ENCODE data around the gene TPST1. TPM values are rescaled to one million over a fixed set of nuclear protein-coding genes. Genes with fewer than 3 reads are reported as not detected.

TPST1 gene
- total RNA-seq, 1 donor from 2014 or later, result 26.8 TPM

- no peak overlapping the region for H3K27ac Mint-ChIP-seq (ENCODE audit: unreplicated experiment)
- peak overlapping the region; percentile 89 for H3K4me3 Mint-ChIP-seq (ENCODE audit: unreplicated experiment)
- no peak for TF ChIP-seq CTCF (IDR thresholded peaks at IDR 0.05)
- peaks cover 34% of the 10 kb centered on the region for H3K4me1 Mint-ChIP-seq (ENCODE audit: unreplicated experiment)
- peaks cover 2% of the 10 kb centered on the region for H3K27me3 Mint-ChIP-seq (ENCODE audit: unreplicated experiment)
- peaks cover 11% of the 10 kb centered on the region for H3K36me3 Mint-ChIP-seq (ENCODE audit: unreplicated experiment)
- H3K9me3 Mint-ChIP-seq (ENCODE audit: unreplicated experiment), result no peaks in the 10 kb centered on the region
- no peak for DNase-seq (ENCODE audit: extremely low spot score, unreplicated experiment)
These were observed 2.4 kb downstream of the TPST1 start for GRCh38 chr7:66207540-66207939.

GRCh38 chr7:66211429-66211828 lies 6.3 kb downstream of the TPST1 start:
- Mint-ChIP-seq H3K4me3 (ENCODE audit: unreplicated experiment) (no peak overlapping the region), H3K27me3 (ENCODE audit: unreplicated experiment) (no peaks in the 10 kb centered on the region), H3K36me3 (ENCODE audit: unreplicated experiment) (peaks cover 13% of the 10 kb centered on the region), H3K9me3 (ENCODE audit: unreplicated experiment) (no peaks in the 10 kb centered on the region), H3K4me1 (ENCODE audit: unreplicated experiment) (peaks cover 33% of the 10 kb centered on the region), H3K27ac (ENCODE audit: unreplicated experiment) (no peak overlapping the region)
- DNase-seq (ENCODE audit: extremely low spot score, unreplicated experiment), result no peak
- no peak for TF ChIP-seq CTCF (IDR thresholded peaks at IDR 0.05)

- no peaks in the 10 kb centered on the region for H3K9me3 Mint-ChIP-seq (ENCODE audit: unreplicated experiment)
- no peaks in the 10 kb centered on the region for H3K27me3 Mint-ChIP-seq (ENCODE audit: unreplicated experiment)
- DNase-seq (ENCODE audit: extremely low spot score, unreplicated experiment), result no peak
- no peak overlapping the region for H3K4me3 Mint-ChIP-seq (ENCODE audit: unreplicated experiment)
- H3K36me3 Mint-ChIP-seq (ENCODE audit: unreplicated experiment), result peaks cover 13% of the 10 kb centered on the region
- H3K27ac Mint-ChIP-seq (ENCODE audit: unreplicated experiment), result no peak overlapping the region
- H3K4me1 Mint-ChIP-seq (ENCODE audit: unreplicated experiment), result peaks cover 15% of the 10 kb centered on the region
- no peak for TF ChIP-seq CTCF (IDR thresholded peaks at IDR 0.05)
These were observed 8.5 kb downstream of the TPST1 start for GRCh38 chr7:66213637-66214036.

GRCh38 chr7:66216687-66217086 lies 11.6 kb downstream of the TPST1 start:
- H3K4me3 Mint-ChIP-seq (ENCODE audit: unreplicated experiment), result no peak overlapping the region
- H3K9me3 Mint-ChIP-seq (ENCODE audit: unreplicated experiment), result no peaks in the 10 kb centered on the region
- no peak for TF ChIP-seq CTCF (IDR thresholded peaks at IDR 0.05)
- peaks cover 10% of the 10 kb centered on the region for H3K4me1 Mint-ChIP-seq (ENCODE audit: unreplicated experiment)
- no peaks in the 10 kb centered on the region for H3K27me3 Mint-ChIP-seq (ENCODE audit: unreplicated experiment)
- no peak overlapping the region for H3K27ac Mint-ChIP-seq (ENCODE audit: unreplicated experiment)
- peaks cover 2% of the 10 kb centered on the region for H3K36me3 Mint-ChIP-seq (ENCODE audit: unreplicated experiment)
- no peak for DNase-seq (ENCODE audit: extremely low spot score, unreplicated experiment)

GRCh38 chr7:66219805-66220204 lies 14.7 kb downstream of the TPST1 start:
- DNase-seq (ENCODE audit: extremely low spot score, unreplicated experiment), result no peak
- H3K4me1 Mint-ChIP-seq (ENCODE audit: unreplicated experiment), result peaks cover 2% of the 10 kb centered on the region

More at GRCh38 chr7:66219805-66220204, 14.7 kb downstream of the TPST1 start:
- no peak overlapping the region for H3K27ac Mint-ChIP-seq (ENCODE audit: unreplicated experiment)
- no peaks in the 10 kb centered on the region for H3K36me3 Mint-ChIP-seq (ENCODE audit: unreplicated experiment)
- TF ChIP-seq CTCF (IDR thresholded peaks at IDR 0.05), result no peak
- no peaks in the 10 kb centered on the region for H3K27me3 Mint-ChIP-seq (ENCODE audit: unreplicated experiment)
- no peak overlapping the region for H3K4me3 Mint-ChIP-seq (ENCODE audit: unreplicated experiment)
- H3K9me3 Mint-ChIP-seq (ENCODE audit: unreplicated experiment), result no peaks in the 10 kb centered on the region

All from osteocyte (in vitro differentiated cells).